AG04450 (cell line): ENCODE measurements around the gene FAM120B. TPM values are rescaled to one million over a fixed set of nuclear protein-coding genes. Genes with fewer than 3 reads are reported as not detected.
"Not testable (repeated sequence)": the region's sequence is repeated elsewhere in the genome, so short reads cannot be mapped to it uniquely, and the experiment has no call there.

Source experiments
- CTCF ChIA-PET: fragments of 300-600, 350-600 bp; formaldehyde crosslinking; extraction: SDS; loops from one replicate; lab custom pipeline; 2022; ENCODE audit warnings: antibody characterized with exemption, inconsistent platforms; lab: Charles Lee
- POLR2A ChIA-PET: fragments of 350-600 bp; formaldehyde crosslinking; extraction: SDS; loops from one replicate; lab custom pipeline; 2021; ENCODE audit warnings: antibody characterized with exemption, inconsistent platforms; lab: Yijun Ruan, JAX
- DNase-seq: peaks from one replicate; pipeline ENCODE4 v3.0.0-alpha.2; 2011; ENCODE audit warnings: low read depth, low spot score
- H3K27ac ChIP-seq: one replicate; pipeline ENCODE4 v1.5.1; 2012; ENCODE audit warnings: low read depth, low read length, control low read depth
- H3K27me3 ChIP-seq: one replicate; pipeline ENCODE4 v1.6.0; 2012; ENCODE audit warnings: low read length; ENCODE audit not compliant: control insufficient read depth, insufficient read depth
- H3K4me3 ChIP-seq: 2 replicates; pipeline ENCODE4 v1.5.1; 2011; ENCODE audit warnings: mild to moderate bottlenecking, low read depth, low read length, control low read depth
- H3K9me3 ChIP-seq: 2 replicates; pipeline ENCODE4 v1.5.1; 2012; ENCODE audit warnings: low read length; ENCODE audit not compliant: control insufficient read depth, insufficient read depth
- CTCF ChIP-seq: IDR thresholded peaks from 2 replicates; pipeline ENCODE4 v1.5.1; 2011; ENCODE audit warnings: low read depth, low read length, control low read depth, inconsistent platforms
- polyA plus RNA-seq: library from polyadenylated mRNA; depleted of rRNA; stranded (reverse); fragments of >200 nt; gene quantifications from 2 replicates; pipeline ENCODE4 v1.2.3, GENCODE V29; 2011

FAM120B gene
- polyA plus RNA-seq, 1 experiment: 13.9 TPM

- Histone ChIP-seq H3K9me3 (no peaks in the 10 kb centered on the region), H3K27me3 (peaks cover 9% of the 10 kb centered on the region), H3K27ac (no peak overlapping the region), H3K4me3 (no peak overlapping the region)
- DNase-seq: no peak
- CTCF ChIA-PET: interaction anchor here (0.7 kb wide), 1 partner anchor 15 kb away, joined by 3 read pairs; no protein-coding TSS in a partner anchor
- no peak for TF ChIP-seq CTCF
- POLR2A ChIA-PET: no interaction called here
Observed at GRCh38 chr6:170261643-170262488, 44.7 kb upstream of the FAM120B start.

- no peak for TF ChIP-seq CTCF
- ChIA-PET POLR2A (interaction anchor here (0.7 kb wide), 1 partner anchor 561 kb away, joined by 15 read pairs; the partner anchor contains the start of gene WDR27), CTCF (interaction anchor here (0.7 kb wide), 1 partner anchor 15 kb away, joined by 3 read pairs; no protein-coding TSS in a partner anchor)
- no peaks in the 10 kb centered on the region for H3K9me3 ChIP-seq
- no peak overlapping the region for H3K4me3 ChIP-seq
- DNase-seq: no peak
- no peak overlapping the region for H3K27ac ChIP-seq
- H3K27me3 ChIP-seq: peaks cover 9% of the 10 kb centered on the region
Observed at GRCh38 chr6:170262489-170263088, 44.0 kb upstream of the FAM120B start.

GRCh38 chr6:170263410-170263809 lies 43.1 kb upstream of the FAM120B start:
- ChIA-PET POLR2A (interaction anchor here (0.7 kb wide), 1 partner anchor 562 kb away, joined by 15 read pairs; the partner anchor contains the start of gene WDR27), CTCF (no interaction called here)
- Histone ChIP-seq H3K9me3 (no peaks in the 10 kb centered on the region), H3K27ac (no peak overlapping the region), H3K4me3 (no peak overlapping the region), H3K27me3 (peaks cover 9% of the 10 kb centered on the region)
- no peak for TF ChIP-seq CTCF
- DNase-seq: no peak

GRCh38 chr6:170264086-170264485 lies 42.5 kb upstream of the FAM120B start:
- H3K9me3 ChIP-seq: no peaks in the 10 kb centered on the region
- CTCF ChIA-PET: no interaction called here
- peaks cover 9% of the 10 kb centered on the region for H3K27me3 ChIP-seq
- no peak overlapping the region for H3K27ac ChIP-seq
- POLR2A ChIA-PET: no interaction called here
- no peak for DNase-seq
- no peak overlapping the region for H3K4me3 ChIP-seq
- no peak for TF ChIP-seq CTCF

GRCh38 chr6:170264644-170265043 lies 41.9 kb upstream of the FAM120B start:
- H3K9me3 ChIP-seq, H3K27me3 ChIP-seq, H3K4me3 ChIP-seq, H3K27ac ChIP-seq, POLR2A ChIA-PET, CTCF ChIA-PET, DNase-seq: not testable (repeated sequence)
